ENCODE measurements around the gene RBM33.

RBM33 gene

DNA sequence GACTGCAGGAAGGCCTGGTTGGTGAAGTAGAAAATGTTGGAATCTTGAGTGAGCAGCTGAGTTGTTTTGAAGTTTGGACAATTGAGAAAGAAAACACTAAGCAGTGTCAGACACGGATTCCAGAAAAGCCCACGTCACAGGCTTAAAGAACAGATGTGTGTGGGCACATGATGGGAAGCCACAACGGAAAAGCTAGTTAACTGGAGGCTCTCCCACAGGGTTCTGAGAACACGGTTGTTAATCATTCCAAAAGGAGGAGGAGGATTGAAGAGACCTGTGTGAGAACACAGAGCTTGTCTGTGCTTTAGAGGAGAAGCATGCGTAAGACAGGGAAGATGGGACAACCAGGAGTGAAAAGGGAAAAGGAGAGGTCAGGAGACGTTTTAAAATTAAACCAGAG, 125.2 kb downstream of the RBM33 start:
- Histone ChIP-seq H3K9me3 (ENCODE audit: insufficient read depth, low read length, severe bottlenecking) (no peaks in the 10 kb centered on the region), H3K4me1 (ENCODE audit: insufficient read depth, low read length) (peaks cover 21% of the 10 kb centered on the region), H3K9ac (ENCODE audit: low read depth, low read length) (no peak overlapping the region), H3K4me2 (ENCODE audit: insufficient read depth, low read length) (no peak overlapping the region), H3K27ac (ENCODE audit: low read length) (peak overlapping the region; percentile 9; the same call in 1 of the 2 replicates), H3K36me3 (ENCODE audit: insufficient read depth, low read length) (peaks cover 95% of the 10 kb centered on the region), H3K27me3 (ENCODE audit: insufficient read depth, low read length, poor library complexity) (no peaks in the 10 kb centered on the region), H2AFZ (ENCODE audit: low read depth, low read length) (no peak overlapping the region), H3K4me3 (ENCODE audit: low read depth in 1 of 2, low read length in 2 of 2) (no peak overlapping the region), H3K79me2 (ENCODE audit: insufficient read depth, low read length) (peaks cover 57% of the 10 kb centered on the region), H4K20me1 (ENCODE audit: insufficient read depth, low read length) (peaks cover 18% of the 10 kb centered on the region)
- no peak for ATAC-seq (ENCODE audit: insufficient read depth, low read depth)
- TF ChIP-seq, protein P1, sequence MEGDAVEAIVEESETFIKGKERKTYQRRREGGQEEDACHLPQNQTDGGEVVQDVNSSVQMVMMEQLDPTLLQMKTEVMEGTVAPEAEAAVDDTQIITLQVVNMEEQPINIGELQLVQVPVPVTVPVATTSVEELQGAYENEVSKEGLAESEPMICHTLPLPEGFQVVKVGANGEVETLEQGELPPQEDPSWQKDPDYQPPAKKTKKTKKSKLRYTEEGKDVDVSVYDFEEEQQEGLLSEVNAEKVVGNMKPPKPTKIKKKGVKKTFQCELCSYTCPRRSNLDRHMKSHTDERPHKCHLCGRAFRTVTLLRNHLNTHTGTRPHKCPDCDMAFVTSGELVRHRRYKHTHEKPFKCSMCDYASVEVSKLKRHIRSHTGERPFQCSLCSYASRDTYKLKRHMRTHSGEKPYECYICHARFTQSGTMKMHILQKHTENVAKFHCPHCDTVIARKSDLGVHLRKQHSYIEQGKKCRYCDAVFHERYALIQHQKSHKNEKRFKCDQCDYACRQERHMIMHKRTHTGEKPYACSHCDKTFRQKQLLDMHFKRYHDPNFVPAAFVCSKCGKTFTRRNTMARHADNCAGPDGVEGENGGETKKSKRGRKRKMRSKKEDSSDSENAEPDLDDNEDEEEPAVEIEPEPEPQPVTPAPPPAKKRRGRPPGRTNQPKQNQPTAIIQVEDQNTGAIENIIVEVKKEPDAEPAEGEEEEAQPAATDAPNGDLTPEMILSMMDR (IDR thresholded peaks at IDR 0.05; ENCODE audit: borderline replicate concordance, extremely low read depth, low read length, poor library complexity, severe bottlenecking), result no peak
- no peak for DNase-seq

DNA sequence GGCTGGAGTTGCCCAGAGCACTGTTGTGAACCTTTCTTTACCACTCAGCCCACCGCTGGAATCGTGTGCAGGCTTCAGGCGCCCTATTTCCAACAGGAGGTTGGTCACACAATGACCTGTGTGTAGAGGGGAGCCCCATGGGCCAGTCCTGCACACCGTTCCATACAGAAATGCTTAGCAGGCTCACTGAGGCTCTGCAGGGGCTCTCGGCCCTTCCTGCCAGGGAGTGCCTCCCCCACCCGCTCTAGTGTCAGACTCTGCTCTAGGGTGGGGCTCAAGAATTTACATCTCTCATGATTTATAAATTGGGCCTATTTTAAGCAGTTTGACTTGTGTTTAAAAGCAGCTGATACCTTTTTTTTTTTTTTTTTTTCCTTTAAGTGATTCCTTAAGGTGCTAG, 125.8 kb downstream of the RBM33 start:
- no peak overlapping the region for H2AFZ ChIP-seq (ENCODE audit: low read depth, low read length)
- no peaks in the 10 kb centered on the region for H3K27me3 ChIP-seq (ENCODE audit: insufficient read depth, low read length, poor library complexity)
- H3K4me1 ChIP-seq (ENCODE audit: insufficient read depth, low read length), result peaks cover 16% of the 10 kb centered on the region
- ATAC-seq (ENCODE audit: insufficient read depth, low read depth), result no peak
- H3K36me3 ChIP-seq (ENCODE audit: insufficient read depth, low read length), result peaks cover 95% of the 10 kb centered on the region
- H3K4me2 ChIP-seq (ENCODE audit: insufficient read depth, low read length), result no peak overlapping the region
- H3K9ac ChIP-seq (ENCODE audit: low read depth, low read length), result no peak overlapping the region
- no peak overlapping the region for H3K4me3 ChIP-seq (ENCODE audit: low read depth in 1 of 2, low read length in 2 of 2)
- H3K27ac ChIP-seq (ENCODE audit: low read length), result no peak overlapping the region
- DNase-seq, result no peak
- H3K9me3 ChIP-seq (ENCODE audit: insufficient read depth, low read length, severe bottlenecking), result no peaks in the 10 kb centered on the region
- H4K20me1 ChIP-seq (ENCODE audit: insufficient read depth, low read length), result peaks cover 15% of the 10 kb centered on the region
- H3K79me2 ChIP-seq (ENCODE audit: insufficient read depth, low read length), result peaks cover 52% of the 10 kb centered on the region
- TF ChIP-seq, protein P1 (IDR thresholded peaks at IDR 0.05; ENCODE audit: borderline replicate concordance, extremely low read depth, low read length, poor library complexity, severe bottlenecking), result no peak
- no peak for TF ChIP-seq EZH2 (IDR thresholded peaks at IDR 0.05; ENCODE audit: borderline replicate concordance, low read depth, low read length, severe bottlenecking)

DNA sequence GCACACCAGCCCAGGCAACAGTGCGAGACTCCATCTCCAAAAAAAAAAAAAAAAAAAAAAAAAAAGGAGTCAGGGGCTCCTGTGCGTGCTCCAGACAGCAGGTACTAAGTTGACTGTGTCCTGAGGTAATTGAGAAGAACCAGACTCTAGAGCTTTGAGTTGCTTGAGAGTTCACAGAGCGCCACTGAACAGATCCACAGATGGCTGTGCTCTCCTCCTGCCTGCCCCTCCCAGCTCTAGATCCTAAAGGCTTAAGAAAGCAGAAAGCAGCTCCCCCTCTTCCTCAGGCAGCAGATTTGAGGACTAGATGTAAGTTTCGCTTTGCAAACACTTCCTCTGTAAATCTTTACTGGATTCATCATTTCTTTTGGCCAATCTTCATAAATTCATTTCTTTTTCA, 129.1 kb downstream of the RBM33 start:
- peaks cover 26% of the 10 kb centered on the region for H3K79me2 ChIP-seq (ENCODE audit: insufficient read depth, low read length)
- ATAC-seq (ENCODE audit: insufficient read depth, low read depth) (peak; percentile 23; the same call in 1 of the 3 replicates), DNase-seq (no peak)
- no peaks in the 10 kb centered on the region for H3K4me1 ChIP-seq (ENCODE audit: insufficient read depth, low read length)
- no peak overlapping the region for H3K4me2 ChIP-seq (ENCODE audit: insufficient read depth, low read length)
- peaks cover 95% of the 10 kb centered on the region for H3K36me3 ChIP-seq (ENCODE audit: insufficient read depth, low read length)
- no peaks in the 10 kb centered on the region for H3K27me3 ChIP-seq (ENCODE audit: insufficient read depth, low read length, poor library complexity)
- no peaks in the 10 kb centered on the region for H3K9me3 ChIP-seq (ENCODE audit: insufficient read depth, low read length, severe bottlenecking)
- H3K9ac ChIP-seq (ENCODE audit: low read depth, low read length), result no peak overlapping the region
- no peak overlapping the region for H3K27ac ChIP-seq (ENCODE audit: low read length)
- no peak overlapping the region for H3K4me3 ChIP-seq (ENCODE audit: low read depth in 1 of 2, low read length in 2 of 2)
- no peak overlapping the region for H2AFZ ChIP-seq (ENCODE audit: low read depth, low read length)
- H4K20me1 ChIP-seq (ENCODE audit: insufficient read depth, low read length), result peaks cover 23% of the 10 kb centered on the region
- TF ChIP-seq, protein P1 (IDR thresholded peaks at IDR 0.05; ENCODE audit: borderline replicate concordance, extremely low read depth, low read length, poor library complexity, severe bottlenecking), result no peak
- no peak for TF ChIP-seq EZH2 (IDR thresholded peaks at IDR 0.05; ENCODE audit: borderline replicate concordance, low read depth, low read length, severe bottlenecking)

DNA sequence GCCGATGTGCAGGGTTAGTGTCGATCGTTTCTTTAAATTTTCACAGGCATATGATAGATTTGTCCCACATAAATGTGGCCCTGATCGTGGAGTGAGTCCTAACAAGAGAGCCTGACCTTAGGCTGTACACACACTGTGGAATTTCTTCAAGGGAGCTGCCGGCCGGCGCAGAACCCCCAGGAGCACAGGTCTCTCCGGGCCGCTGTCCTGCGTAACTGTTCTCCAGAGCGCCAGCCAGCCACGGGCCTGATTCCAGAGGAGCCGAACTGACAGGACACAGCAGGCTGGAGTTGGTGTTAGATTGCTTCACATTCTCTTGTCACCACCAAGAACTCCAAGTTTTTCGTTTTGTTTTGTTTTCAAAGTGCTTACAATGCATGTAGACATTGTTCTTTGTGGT, 130.5 kb downstream of the RBM33 start:
- H3K9ac ChIP-seq (ENCODE audit: low read depth, low read length), result no peak overlapping the region
- TF ChIP-seq, protein P1 (IDR thresholded peaks at IDR 0.05; ENCODE audit: borderline replicate concordance, extremely low read depth, low read length, poor library complexity, severe bottlenecking), result no peak
- no peak for TF ChIP-seq EZH2 (IDR thresholded peaks at IDR 0.05; ENCODE audit: borderline replicate concordance, low read depth, low read length, severe bottlenecking)

More for the DNA sequence above, 130.5 kb downstream of the RBM33 start:
- Histone ChIP-seq H3K79me2 (ENCODE audit: insufficient read depth, low read length) (peaks cover 13% of the 10 kb centered on the region), H3K27ac (ENCODE audit: low read length) (no peak overlapping the region), H3K4me1 (ENCODE audit: insufficient read depth, low read length) (no peaks in the 10 kb centered on the region), H3K27me3 (ENCODE audit: insufficient read depth, low read length, poor library complexity) (no peaks in the 10 kb centered on the region), H3K4me2 (ENCODE audit: insufficient read depth, low read length) (no peak overlapping the region), H3K4me3 (ENCODE audit: low read depth in 1 of 2, low read length in 2 of 2) (no peak overlapping the region), H3K36me3 (ENCODE audit: insufficient read depth, low read length) (peaks cover 90% of the 10 kb centered on the region), H2AFZ (ENCODE audit: low read depth, low read length) (no peak overlapping the region), H3K9me3 (ENCODE audit: insufficient read depth, low read length, severe bottlenecking) (no peaks in the 10 kb centered on the region), H4K20me1 (ENCODE audit: insufficient read depth, low read length) (peaks cover 18% of the 10 kb centered on the region)
- DNase-seq (no peak), ATAC-seq (ENCODE audit: insufficient read depth, low read depth) (no peak)
